Natural killer cell (primary cell): Measurements from ENCODE around the gene UBAC2. TPM values are rescaled to one million over a fixed set of nuclear protein-coding genes. Genes with fewer than 3 reads are reported as not detected.
A peak's percentile ranks its signal among the peaks of the same experiment; 100 is the strongest.

Experiments used
- ATAC-seq, 3 donors: fragments of 150-1000 bp in 2 of 3; fragments of 200-7000 bp in 1 of 3; cut with Tn5 transposase; 1 replicate in 1 of 3; 2 replicates in 2 of 3; pipeline ENCODE4 v1.10.0; 2021; ENCODE audit warnings: mild to moderate bottlenecking in 2 of 3, moderate library complexity in 2 of 3
- DNase-seq, 2 donors: peaks; one replicate each; pipeline versions ENCODE4 v3.0.0 to v3.0.0-alpha.2; 2013 to 2021; ENCODE audit warnings: mixed read lengths in 1 of 2
- H3K27ac ChIP-seq: one replicate; pipeline ENCODE4 v1.5.1; 2013; ENCODE audit warnings: mild to moderate bottlenecking, low read length
- H3K27me3 ChIP-seq: one replicate; pipeline ENCODE4 v1.6.1; 2013; ENCODE audit warnings: low read length; ENCODE audit not compliant: control insufficient read depth, insufficient read depth
- H3K36me3 ChIP-seq: one replicate; pipeline ENCODE4 v1.6.1; 2013; ENCODE audit warnings: low read length; ENCODE audit not compliant: control insufficient read depth, insufficient read depth
- H3K4me1 ChIP-seq: one replicate; pipeline ENCODE4 v1.6.1; 2013; ENCODE audit warnings: low read length; ENCODE audit not compliant: control insufficient read depth, insufficient read depth
- H3K4me3 ChIP-seq: one replicate; pipeline ENCODE4 v1.5.1; 2013; ENCODE audit warnings: low read length
- H3K9me3 ChIP-seq: one replicate; pipeline ENCODE4 v1.6.1; 2013; ENCODE audit warnings: low read length; ENCODE audit not compliant: control insufficient read depth, insufficient read depth
- H3K27ac Mint-ChIP-seq, 2 donors: one replicate each; pipeline ENCODE4 v1.8.0; 2022; ENCODE audit warnings: mild to moderate bottlenecking in 2 of 2, mixed read lengths in 2 of 2, moderate library complexity in 1 of 2
- H3K27me3 Mint-ChIP-seq, 2 donors: one replicate each; pipeline ENCODE4 v1.8.0; 2022; ENCODE audit warnings: low read depth in 2 of 2, mixed read lengths in 2 of 2
- H3K36me3 Mint-ChIP-seq: one replicate; pipeline ENCODE4 v1.8.0; 2022; ENCODE audit warnings: mixed read lengths
- H3K4me1 Mint-ChIP-seq, 2 donors: one replicate each; pipeline ENCODE4 v1.8.0; 2022; ENCODE audit warnings: mixed read lengths in 2 of 2
- H3K4me3 Mint-ChIP-seq: one replicate; pipeline ENCODE4 v1.8.0; 2022; ENCODE audit warnings: mild to moderate bottlenecking, moderate library complexity, mixed read lengths
- H3K9me3 Mint-ChIP-seq, 2 donors: one replicate each; pipeline ENCODE4 v1.8.0; 2022; ENCODE audit warnings: mixed read lengths in 2 of 2
- CTCF ChIP-seq: fragments of 200-600 bp; IDR thresholded peaks from one replicate; pipeline ENCODE4 v1.8.0; 2022; ENCODE audit warnings: antibody characterized with exemption
- WGBS: methylation state at CpG from one replicate; pipeline ENCODE4 v1.1.7; 2013; ENCODE audit warnings: missing lambda C conversion rate; ENCODE audit not compliant: insufficient coverage; 5-methylcytosine and 5-hydroxymethylcytosine counted together
- intact Hi-C: fragments of 100-400 bp; cut with micrococcal nuclease; formaldehyde crosslinking; loops from one replicate; pipeline ENCODE4 v1.14.2; 2022
- total RNA-seq, 4 donors: library from RNA; stranded (reverse); fragments of 120-200 nt in 1 of 4; gene quantifications; one replicate each; pipeline versions ENCODE4 v1.2.3 to v1.2.4, GENCODE V29; 2013 to 2022

UBAC2 gene
- total RNA-seq, 3 donors from 2014 or later (not counting 1 experiment from before 2014, with no cell fraction given), result 50.6 to 59.1 (median 56.4) TPM

GRCh38 chr13:99174533-99175100, 26.0 kb upstream of the UBAC2 start:
- Histone ChIP-seq H3K36me3 (no peaks in the 10 kb centered on the region), H3K4me1 (peaks cover 27% of the 10 kb centered on the region), H3K27me3 (peaks cover 3% of the 10 kb centered on the region), H3K9me3 (no peaks in the 10 kb centered on the region), H3K4me3 (no peak overlapping the region), H3K27ac (no peak overlapping the region)
- TF ChIP-seq CTCF, result no peak
- Mint-ChIP-seq H3K27ac (no peak overlapping the region), H3K4me3 (no peak overlapping the region), H3K4me1 (peaks cover 6 to 7% of the 10 kb centered on the region in 2 donors), H3K9me3 (no peaks in the 10 kb centered on the region), H3K27me3 (peaks cover 30 to 45% of the 10 kb centered on the region in 2 donors), H3K36me3 (no peaks in the 10 kb centered on the region)
- ATAC-seq (no peak), DNase-seq (no peak)
- intact Hi-C loops, result loop anchor here (10.0 kb wide), 1 partner anchor 180 kb away; no protein-coding TSS in a partner anchor
- 79% methylated on average over 2 of the region's 2 CpGs for WGBS

GRCh38 chr13:99176309-99177276, 24.1 kb upstream of the UBAC2 start:
- no peaks in the 10 kb centered on the region for H3K9me3 ChIP-seq
- intact Hi-C loops, result loop anchor here (1.0 to 10.0 kb wide), 4 partner anchors 82 to 261 kb away; partner anchors contain the start of gene GPR18
- no peak overlapping the region for H3K27ac ChIP-seq
- H3K27me3 ChIP-seq, result peaks cover 3% of the 10 kb centered on the region
- no peak overlapping the region for H3K4me3 Mint-ChIP-seq
- H3K9me3 Mint-ChIP-seq, result no peaks in the 10 kb centered on the region
- peaks cover 28% of the 10 kb centered on the region for H3K4me1 ChIP-seq
- DNase-seq, result peak; percentile 70 to 91
- peaks cover 21 to 43% of the 10 kb centered on the region in 2 donors for H3K27me3 Mint-ChIP-seq
- TF ChIP-seq CTCF, result peak; percentile 86
- H3K4me3 ChIP-seq, result no peak overlapping the region
- 27% methylated on average over 24 of the region's 24 CpGs for WGBS
- H3K36me3 Mint-ChIP-seq, result no peaks in the 10 kb centered on the region
- peaks cover 6 to 7% of the 10 kb centered on the region in 2 donors for H3K4me1 Mint-ChIP-seq
- no peaks in the 10 kb centered on the region for H3K36me3 ChIP-seq
- ATAC-seq, result peak; percentile 90 to 99 (median 98)
- no peak overlapping the region for H3K27ac Mint-ChIP-seq

- Histone ChIP-seq H3K36me3 (no peaks in the 10 kb centered on the region), H3K27ac (no peak overlapping the region), H3K27me3 (peaks cover 3% of the 10 kb centered on the region), H3K9me3 (no peaks in the 10 kb centered on the region), H3K4me1 (peaks cover 28% of the 10 kb centered on the region), H3K4me3 (no peak overlapping the region)
- WGBS, result 33% methylated on average over 4 of the region's 4 CpGs
- Mint-ChIP-seq H3K27ac (no peak overlapping the region), H3K9me3 (no peaks in the 10 kb centered on the region), H3K27me3 (peaks cover 11 to 28% of the 10 kb centered on the region in 2 donors), H3K4me1 (peaks cover 6 to 7% of the 10 kb centered on the region in 2 donors), H3K4me3 (no peak overlapping the region), H3K36me3 (no peaks in the 10 kb centered on the region)
- intact Hi-C loops, result loop anchor here (10.0 kb wide), 1 partner anchor 176 kb away; no protein-coding TSS in a partner anchor
- peak in 1 of 2 donors; percentile 43 for DNase-seq
- no peak for ATAC-seq
- TF ChIP-seq CTCF, result no peak
Measured at GRCh38 chr13:99178636-99179035, 22.0 kb upstream of the UBAC2 start.
